Activated CD8-positive, alpha-beta memory T cell treated with anti-CD3 and anti-CD28 coated beads, Interleukin-2, amount 50 U/mL, for 1 hour (primary cell): ENCODE measurements around the gene ANKS1B.
"Not testable (repeated sequence)": the region's sequence is repeated elsewhere in the genome, so short reads cannot be mapped to it uniquely, and the experiment has no call there.

Source experiments
- DNase-seq: peaks from one replicate; pipeline ENCODE4 v3.0.0-alpha.2; 2020; ENCODE audit errors: extremely low read depth

The ANKS1B gene

DNA sequence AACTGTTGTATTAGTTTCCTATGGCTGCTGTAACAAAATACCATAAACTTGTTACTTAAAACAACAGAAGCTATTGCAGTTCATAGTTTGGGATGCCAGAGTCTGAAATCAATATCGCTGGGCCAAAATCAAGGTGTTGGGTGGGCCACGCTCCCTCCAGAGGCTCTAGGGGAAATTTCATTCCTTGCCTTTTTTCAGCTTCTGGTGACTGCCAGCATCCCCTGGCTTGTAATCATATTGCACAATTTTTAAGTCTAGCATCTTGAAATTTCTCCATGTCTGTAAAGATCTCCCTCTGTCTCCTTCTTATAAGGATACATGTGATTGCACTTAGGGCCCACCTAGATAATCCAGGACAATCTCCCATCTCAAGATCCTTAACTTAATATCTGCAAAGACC, 386.0 kb downstream of the ANKS1B start:
- DNase-seq, result no peak

DNA sequence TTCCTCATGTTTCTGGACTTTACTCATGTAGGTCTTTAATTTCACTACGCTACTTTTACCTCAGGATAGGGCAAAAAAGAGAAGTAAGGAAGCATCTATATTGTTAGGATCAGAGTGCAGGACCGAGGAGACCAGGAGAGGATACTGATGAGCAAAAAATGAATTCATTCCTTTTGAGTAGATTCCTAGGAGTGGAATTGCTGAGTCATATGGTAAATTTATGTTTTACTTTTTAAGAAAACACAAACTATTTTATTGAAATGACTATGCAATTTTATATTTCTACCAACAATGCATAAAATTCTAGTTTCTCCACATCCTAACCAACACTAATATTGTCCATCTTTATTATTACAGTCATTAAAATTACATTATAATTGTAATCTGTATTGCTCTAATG, 388.0 kb downstream of the ANKS1B start:
- DNase-seq, result no peak

- not testable (repeated sequence) for DNase-seq
Measured at GRCh38 chr12:99577125-99577524, 407.6 kb downstream of the ANKS1B start.

DNA sequence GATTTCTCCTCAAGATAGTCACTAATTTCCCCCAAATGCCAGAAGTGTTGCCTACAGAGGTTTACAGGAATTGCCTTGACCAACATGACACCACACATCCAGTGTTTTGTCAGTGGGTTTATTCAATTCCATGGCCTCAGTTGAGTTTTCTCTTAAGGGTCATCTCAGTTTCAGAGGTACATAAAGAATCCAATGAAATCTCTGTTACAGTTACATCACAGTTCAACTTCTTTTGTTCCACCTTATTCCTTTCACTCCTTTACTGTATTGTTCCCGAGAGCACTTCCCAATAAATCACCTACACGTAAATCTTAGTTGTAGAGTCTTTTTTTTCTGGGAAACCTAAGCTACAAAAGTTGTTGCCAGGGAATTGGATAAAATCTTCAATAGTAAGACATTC, 410.8 kb downstream of the ANKS1B start:
- DNase-seq, result no peak

GRCh38 chr12:99567072-99567471, 417.7 kb downstream of the ANKS1B start:
- no peak for DNase-seq

- no peak for DNase-seq
Measured at GRCh38 chr12:99558109-99558508, 426.6 kb downstream of the ANKS1B start.

DNA sequence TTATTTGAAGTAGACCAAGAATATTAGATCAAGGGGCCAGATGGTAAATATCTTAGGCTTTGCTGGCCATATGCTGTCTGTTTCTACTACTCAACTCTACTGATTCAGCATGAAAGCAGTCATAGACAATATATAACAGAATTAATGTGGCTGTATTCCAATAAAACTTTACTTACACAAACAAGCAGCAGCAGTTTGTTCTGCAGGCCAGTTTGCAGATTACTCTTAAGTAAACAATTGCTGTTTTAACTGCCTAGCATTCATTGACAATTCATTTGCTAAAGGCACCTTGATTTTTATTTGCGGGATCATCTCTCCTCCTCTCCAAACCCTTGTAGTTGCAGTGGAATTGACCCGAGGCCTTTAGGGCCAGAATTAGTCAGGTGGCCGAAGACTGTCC, 431.3 kb downstream of the ANKS1B start:
- DNase-seq, result no peak

DNA sequence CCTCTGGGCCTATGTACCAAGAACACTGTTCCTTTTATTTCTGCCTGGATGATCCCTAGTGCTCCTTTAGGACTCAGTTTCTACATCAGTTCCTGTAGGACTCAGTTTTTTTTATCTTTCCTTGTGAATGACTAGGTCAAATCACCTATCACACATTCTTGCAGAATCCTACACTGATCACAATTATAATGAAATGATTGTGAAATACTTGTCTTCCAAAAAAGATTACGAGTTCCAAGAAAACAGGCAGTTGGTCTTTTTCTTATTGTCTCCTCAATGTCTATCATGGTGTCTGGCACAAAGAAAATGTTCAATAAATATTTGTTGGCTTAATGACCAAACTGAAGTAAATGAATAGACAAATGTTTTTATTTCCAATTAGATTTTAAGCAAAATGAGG, 432.7 kb downstream of the ANKS1B start:
- DNase-seq, result no peak

GRCh38 chr12:99549651-99550050, 435.1 kb downstream of the ANKS1B start:
- DNase-seq, result no peak

DNA sequence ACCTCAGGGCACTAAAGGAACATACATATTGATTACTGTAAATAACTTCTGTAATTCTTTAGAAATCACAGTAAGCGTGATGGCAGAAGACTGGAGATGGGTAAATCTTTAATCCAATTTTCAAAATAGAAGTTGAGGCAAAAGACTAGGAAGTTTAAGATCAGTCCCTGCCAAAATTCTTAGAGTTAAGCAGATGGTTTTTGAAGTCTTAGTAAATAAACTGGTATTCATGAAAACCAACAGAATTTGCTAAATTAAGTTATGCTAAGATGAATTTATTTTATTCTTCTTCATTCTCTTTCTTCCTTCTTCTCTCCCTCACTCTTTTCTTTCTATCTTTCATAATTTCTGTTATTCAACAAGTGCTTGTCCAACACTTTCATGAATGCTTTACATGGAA, 435.5 kb downstream of the ANKS1B start:
- no peak for DNase-seq

DNA sequence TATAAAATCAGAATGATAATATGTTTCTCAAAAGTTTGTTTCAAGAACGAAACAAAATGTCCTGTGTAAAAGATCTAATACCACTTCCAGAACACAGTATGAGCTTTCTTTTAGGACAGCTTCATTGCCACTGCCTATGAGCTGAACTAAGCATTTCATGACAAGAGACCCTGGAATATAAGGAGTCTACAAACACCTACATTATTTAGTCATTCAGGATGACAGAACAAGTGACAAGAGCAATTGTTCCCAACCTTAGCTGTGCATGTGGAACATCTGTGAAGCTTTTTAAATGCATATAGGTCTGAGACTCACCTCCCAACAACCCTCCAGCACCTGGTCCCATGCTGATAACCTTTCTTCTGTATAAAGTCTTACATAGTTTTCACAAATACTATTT, 440.3 kb downstream of the ANKS1B start:
- DNase-seq, result no peak

- no peak for DNase-seq
Measured at GRCh38 chr12:99529966-99530365, 454.8 kb downstream of the ANKS1B start.

DNA sequence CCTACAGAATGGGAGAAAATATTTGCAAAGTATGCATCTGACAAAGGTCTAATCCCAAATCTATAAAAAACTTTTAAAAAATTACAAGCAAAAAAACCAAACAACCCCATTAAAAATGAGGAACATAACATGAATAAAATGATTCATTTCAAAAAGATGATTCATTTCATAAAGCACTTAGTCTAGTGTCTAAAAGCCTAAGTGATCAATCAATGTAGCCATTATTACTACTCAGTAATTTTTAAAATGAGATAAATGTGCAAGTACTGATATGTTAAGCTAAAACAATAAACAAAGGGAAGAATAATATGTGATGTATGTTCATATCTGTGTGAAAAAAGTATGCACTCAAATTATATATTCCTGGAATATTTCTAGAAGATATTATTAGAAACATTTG, 456.3 kb downstream of the ANKS1B start:
- DNase-seq, result no peak

- DNase-seq, result no peak
Measured at GRCh38 chr12:99523853-99524252, 460.9 kb downstream of the ANKS1B start.

- DNase-seq, result no peak
Measured at GRCh38 chr12:99522456-99522855, 462.3 kb downstream of the ANKS1B start.

DNA sequence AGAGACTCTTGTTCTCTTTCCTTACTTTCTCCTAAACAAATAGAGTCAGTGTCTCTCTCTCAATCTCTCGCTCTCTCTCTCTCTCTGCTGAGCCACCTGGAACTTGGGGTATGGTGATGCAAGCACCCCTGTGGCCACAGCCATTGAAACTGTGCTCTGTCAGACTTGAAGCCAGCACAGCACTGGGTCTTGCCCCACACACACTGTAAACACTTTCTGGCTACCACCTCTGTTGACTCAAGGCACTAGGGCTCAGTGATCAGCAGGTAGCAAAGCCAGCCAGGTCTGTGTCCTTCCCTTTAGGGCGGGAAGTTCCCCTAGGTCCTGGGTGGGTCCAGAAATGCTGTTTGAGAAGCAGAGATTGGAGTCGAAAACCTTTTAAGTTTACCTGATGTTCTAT, 463.1 kb downstream of the ANKS1B start:
- DNase-seq, result no peak

- DNase-seq, result no peak
Measured at GRCh38 chr12:99513066-99513465, 471.7 kb downstream of the ANKS1B start.

- DNase-seq, result no peak
Measured at GRCh38 chr12:99505805-99506204, 478.9 kb downstream of the ANKS1B start.

GRCh38 chr12:99498756-99499155, 486.0 kb downstream of the ANKS1B start:
- DNase-seq, result no peak

DNA sequence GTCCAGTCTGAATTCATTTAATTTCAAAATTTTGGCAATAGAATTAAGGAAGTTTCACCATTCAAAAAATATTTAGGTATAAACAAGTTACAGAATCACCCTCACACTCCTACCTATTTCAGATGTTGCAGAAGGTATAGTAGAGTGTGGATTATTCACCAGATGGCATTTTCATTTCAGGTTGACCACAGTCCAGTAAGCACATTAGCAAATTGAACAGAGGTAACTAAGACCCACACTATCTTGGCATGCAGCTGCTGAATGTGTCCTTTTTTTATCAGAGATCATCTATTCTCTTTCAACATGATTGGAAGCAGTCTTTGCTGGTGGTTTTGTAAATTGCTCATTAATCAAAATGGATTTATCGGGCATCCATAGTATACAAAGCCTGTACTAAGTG, 488.9 kb downstream of the ANKS1B start:
- no peak for DNase-seq

DNA sequence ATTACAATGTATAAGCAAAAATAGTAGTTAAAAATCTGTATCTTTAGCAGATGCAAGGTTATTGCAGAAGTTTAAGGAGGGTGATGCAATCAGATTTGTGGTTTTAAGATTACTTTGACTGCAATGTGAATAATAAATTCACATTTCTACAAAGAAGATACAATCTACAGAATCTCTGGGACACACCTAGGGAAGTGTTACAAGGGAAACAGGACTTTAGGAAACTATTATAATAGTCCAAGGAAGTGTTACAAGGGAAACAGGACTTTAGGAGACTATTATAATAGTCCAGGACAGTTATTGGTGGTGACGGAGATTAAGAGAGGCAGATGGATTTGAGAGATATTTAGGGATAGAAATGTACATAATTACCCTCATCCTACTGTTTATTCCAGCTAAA, 491.5 kb downstream of the ANKS1B start:
- DNase-seq, result no peak

GRCh38 chr12:99486277-99486676, 498.5 kb downstream of the ANKS1B start:
- DNase-seq, result no peak

- no peak for DNase-seq
Measured at GRCh38 chr12:99479149-99479548, 505.6 kb downstream of the ANKS1B start.

- no peak for DNase-seq
Measured at GRCh38 chr12:99476956-99477355, 507.8 kb downstream of the ANKS1B start.
